Measurements from ENCODE around the gene SLC25A20.
"Not testable (repeated sequence)": the region's sequence is repeated elsewhere in the genome, so short reads cannot be mapped to it uniquely, and the experiment has no call there.

The SLC25A20 gene, protein sequence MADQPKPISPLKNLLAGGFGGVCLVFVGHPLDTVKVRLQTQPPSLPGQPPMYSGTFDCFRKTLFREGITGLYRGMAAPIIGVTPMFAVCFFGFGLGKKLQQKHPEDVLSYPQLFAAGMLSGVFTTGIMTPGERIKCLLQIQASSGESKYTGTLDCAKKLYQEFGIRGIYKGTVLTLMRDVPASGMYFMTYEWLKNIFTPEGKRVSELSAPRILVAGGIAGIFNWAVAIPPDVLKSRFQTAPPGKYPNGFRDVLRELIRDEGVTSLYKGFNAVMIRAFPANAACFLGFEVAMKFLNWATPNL

DNA sequence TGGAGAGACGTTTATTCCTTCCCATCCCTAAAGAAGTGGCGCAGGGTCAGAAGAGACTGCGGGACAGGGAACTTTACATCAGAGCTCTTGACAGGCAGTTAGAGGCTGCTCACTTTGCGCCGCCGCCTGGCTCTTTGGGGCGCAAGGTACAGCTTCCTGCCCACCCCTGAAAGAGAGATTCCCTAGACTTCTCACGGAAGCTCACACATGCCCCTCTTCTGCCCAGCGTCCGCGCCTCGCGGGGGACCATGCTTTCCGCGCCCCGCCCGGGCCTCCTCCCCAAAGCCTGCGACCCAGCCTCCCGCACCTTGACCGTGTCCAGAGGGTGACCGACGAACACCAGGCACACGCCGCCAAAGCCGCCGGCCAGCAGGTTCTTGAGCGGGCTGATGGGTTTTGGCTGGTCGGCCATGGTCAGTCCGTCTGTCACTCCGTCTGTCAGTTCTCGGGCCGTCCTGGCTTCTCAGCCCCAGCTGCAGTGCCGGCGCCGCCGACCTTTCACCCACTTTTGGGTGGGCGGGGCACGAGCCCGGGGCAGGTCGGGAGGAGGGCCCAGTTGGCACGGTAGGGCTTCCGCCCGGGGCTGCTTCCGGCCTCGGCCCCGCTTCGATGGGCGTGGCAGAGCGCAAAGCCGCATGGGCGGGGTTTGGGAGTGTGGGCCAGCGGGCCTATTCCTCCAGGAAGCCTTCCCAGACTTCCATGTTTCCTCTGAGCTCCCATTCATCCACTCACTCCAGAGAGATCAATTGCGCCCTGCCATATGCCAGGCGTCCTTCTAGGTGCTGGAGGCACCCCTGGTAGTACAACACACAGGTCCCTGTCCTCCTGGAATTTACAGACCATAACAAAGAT is at the start of gene SLC25A20:
Gene SLC25A20 (minus strand): TSS at position 500 of the 852 bp plus-strand sequence. CDS start 88 bp downstream, at position 412.
- DNase-seq (ENCODE audit: low read depth in 3 of 3) = peak; percentile 86 to 93 (median 87)

DNA sequence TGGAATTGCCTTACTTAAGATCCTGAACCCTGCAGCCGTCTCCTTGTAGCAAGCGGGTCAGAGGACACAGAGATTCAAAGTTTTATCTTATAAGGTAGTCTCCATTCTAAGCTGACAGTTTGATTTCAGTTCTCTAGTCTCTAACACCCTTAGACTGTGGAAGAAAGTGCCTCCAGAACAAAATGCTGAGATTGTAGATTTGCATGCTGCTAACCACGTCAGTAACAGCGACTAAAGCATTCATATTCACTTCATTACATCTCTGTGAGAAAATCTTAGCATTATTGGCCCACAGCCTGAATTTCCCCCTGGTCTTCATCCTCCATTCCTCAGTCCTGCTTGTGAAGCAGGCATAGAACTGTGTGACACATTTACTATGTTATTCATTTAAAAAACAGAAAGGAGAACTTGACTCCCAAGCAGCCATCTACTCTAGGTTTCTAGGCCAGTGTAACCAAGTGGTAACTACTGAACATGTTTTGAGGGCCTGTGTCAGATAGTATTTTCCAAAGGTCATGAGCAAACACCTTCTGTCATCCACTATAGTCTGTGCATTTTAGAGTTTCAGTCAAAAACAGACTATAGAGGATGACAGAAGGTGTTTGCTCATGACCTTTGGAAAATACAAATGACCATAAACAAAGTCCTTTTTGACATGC is 47.3 kb upstream of the SLC25A20 start:
- DNase-seq (ENCODE audit: low read depth in 3 of 3) = no peak

DNA sequence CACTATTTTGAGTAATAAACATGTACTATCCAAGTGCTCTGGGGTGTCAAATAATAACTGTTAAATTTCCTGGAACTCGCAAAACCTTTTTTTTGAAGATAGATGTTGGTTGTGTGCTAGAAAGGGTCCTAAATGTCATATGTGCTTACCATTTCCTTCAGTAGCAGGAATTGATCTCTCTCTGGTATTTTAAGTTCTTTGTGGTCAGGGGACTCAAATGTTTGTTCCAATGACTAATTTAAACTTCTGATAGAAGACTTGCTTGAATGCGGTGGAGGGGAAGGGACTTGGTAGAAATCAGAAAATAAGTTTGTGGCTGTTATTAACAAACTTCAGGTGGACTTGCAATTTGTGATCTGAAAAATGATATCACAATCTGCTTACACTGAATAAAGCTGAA is 46.8 kb upstream of the SLC25A20 start:
- DNase-seq (ENCODE audit: low read depth in 3 of 3) = no peak

DNA sequence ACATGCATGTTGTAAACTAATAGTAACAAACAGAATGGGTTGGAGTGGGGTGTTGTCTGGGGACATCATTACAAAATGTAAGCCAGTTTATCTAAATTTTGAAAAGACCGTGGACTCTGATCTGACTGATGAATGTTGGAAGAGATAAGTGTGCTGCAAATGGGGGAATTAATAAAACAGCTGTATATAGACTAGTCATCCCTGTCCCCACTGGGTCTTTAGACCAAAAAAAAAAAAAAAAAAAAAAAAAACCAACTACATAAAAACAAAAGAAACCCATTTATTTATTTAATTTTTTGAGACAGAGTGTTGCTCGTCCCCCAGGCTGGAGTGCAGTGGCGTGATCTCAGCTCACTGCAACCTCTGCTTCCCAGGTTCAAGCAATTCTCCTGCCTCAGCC is 40.0 kb upstream of the SLC25A20 start:
- no peak for DNase-seq (ENCODE audit: low read depth in 3 of 3)

DNA sequence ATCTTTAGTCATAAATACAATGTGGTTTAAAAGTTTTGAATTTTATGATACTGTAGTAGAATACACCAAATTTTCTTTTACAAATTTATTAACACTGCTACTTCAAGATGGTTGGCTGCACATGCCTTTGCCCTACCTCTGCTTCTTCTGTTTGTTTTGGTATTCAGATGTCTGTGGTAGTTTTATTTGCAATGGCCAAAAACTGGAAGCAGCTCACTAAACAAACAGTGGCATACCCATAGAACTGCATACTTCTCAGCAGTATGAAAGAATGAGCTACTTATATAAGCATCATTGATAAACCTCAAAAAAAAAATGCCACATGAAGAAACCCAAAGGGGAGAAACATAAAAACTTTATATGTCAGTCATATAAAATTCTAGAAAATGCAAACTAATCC is 39.5 kb upstream of the SLC25A20 start:
- no peak for DNase-seq (ENCODE audit: low read depth in 3 of 3)

DNA sequence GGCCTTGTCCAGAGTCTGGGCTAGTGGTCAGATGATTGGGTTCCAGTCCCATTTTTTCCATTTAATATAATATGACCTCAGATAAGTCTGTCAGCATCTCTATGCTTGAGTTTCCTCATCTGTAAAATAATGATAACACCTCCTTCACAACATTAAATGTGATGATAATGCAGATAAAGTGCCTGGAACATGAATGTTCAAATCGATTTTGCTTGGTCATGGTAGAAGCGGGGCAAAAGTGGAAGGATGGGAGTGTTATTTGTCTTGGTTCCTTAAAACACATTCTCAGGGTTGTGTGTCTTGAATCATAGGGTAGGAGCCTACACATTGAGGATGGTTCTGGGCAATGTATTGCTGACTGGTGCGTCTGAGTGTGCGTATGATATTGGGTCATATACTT is 36.8 kb upstream of the SLC25A20 start:
- no peak for DNase-seq (ENCODE audit: low read depth in 3 of 3)

DNA sequence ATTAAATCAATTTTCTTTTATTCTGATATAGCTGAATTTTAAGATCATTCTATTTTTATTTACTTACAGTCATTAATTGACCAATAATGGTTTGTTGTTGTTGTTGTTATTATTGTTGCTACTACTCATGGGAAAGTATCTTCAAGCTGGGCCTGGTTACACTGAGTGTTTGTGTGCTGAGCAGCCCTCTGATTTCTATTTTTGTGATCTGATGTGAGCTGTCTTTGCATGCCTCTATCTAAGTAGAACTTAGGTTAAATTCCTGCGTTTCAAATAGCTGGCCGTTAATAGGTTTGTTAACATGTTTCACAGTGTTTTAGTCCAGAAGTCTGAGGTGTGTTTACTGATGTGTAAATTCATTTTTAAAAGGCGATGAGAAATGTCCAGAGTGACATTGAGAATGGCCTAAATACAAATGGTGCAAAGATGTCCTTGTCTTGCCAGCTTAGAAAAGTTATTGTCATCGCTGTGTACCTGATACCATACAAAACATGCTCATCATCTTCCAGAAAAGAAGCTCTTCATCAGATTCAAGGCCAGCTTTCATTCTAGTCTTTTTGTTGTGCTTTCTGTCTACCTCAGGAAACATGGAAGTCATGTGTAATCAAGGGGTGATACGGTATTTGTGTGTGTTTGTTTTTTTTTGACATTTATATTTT is 35.8 kb upstream of the SLC25A20 start:
- no peak for DNase-seq (ENCODE audit: low read depth in 3 of 3)

DNA sequence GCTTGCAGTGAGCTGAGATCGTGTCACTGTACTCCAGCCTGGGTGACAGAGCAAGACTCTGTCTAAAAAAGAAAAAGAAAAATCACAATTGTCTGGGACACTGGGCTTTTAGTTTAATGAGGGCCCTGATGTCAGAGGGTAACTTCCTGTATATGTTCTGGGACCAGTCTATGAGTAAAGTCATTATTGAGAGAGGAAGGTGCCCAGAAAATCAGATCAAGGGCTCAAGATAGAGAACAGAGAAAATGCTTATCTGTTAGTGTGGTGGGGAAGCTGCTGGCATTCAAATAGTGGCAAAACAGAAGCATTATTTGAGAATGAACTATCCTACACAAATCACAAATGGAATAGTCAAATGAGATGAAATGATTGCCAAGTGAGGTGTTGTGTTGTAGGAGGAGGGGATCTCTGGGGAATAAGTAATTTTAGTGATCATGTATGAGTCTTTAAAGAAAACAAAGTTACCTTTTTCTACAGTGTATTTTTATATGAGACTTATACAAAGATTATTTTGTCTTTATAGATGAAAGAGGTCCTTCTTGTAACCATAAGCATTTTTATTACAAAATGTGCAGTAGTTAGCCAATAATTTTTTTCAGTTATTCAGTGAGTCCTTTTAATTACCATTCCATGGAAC is 33.4 kb upstream of the SLC25A20 start:
- no peak for DNase-seq (ENCODE audit: low read depth in 3 of 3)

DNA sequence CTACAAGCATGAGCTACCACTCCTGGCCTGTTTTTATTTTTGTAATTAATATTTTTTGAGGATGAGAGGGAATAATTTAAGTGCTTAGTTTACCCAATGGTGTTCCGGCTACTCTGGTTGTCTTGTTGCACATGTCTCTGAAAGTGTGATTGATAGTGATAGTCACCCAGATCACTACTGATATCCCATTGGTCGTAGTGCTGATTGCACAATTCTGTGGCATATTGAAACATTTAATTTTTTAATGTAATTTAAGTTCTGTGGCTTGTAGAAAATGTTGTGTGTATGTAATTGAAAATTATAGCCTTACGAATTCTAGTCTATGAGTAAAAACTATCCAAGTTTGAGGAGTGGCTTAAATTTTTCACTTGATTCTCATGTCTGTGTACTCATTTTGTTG is 31.9 kb upstream of the SLC25A20 start:
- no peak for DNase-seq (ENCODE audit: low read depth in 3 of 3)

DNA sequence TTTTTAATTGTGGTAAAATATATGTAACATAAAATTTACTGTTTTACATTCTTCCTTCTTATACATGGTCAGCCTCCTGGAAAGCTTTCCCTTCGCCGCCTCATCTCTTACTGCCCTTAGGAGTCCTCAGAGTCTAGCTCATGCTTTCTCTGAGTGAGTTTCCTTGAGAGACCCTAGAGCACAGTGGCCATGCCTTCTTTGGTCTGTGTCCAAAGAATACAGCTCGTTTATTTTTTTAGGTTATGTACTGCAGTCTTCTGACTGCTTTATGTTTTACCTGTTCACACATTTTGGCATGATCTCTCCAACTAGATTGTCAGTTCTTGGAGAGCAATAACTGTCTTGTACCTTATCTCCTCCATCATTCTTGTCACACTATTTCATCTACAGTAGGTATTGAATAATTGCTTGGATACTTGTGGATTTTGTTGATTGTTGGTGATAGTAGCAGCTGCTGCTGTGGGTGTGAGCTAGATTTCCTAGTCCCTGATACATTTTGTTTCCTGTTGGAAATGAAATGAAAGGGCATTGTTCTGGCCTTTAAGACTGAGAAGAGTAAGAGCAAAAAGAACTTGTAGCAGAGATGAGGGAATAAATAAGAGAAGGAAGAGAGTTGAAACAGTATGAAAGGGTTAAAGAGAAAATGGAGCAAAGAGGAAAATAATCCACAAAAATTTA is 30.8 kb upstream of the SLC25A20 start:
- no peak for DNase-seq (ENCODE audit: low read depth in 3 of 3)

DNA sequence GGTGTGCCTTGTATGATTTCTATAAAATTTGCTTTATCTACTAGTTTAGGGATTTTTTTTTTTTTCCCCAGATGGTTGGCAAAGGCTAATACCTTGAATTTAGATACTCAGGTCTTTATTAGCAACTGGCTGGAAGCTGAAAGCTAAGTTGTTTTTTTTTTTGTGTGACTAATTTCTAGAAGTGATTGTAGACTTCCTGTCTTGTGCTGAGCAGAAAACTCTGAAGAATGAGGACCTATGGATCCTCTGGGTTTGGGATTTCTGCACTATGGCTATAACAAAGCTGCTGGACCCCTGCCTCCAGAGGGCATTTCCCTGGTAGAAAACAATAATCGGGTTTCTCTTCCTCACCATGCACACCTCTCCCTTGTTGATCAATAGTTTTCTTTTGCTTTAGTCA is 30.0 kb upstream of the SLC25A20 start:
- DNase-seq (ENCODE audit: low read depth in 3 of 3) = no peak

DNA sequence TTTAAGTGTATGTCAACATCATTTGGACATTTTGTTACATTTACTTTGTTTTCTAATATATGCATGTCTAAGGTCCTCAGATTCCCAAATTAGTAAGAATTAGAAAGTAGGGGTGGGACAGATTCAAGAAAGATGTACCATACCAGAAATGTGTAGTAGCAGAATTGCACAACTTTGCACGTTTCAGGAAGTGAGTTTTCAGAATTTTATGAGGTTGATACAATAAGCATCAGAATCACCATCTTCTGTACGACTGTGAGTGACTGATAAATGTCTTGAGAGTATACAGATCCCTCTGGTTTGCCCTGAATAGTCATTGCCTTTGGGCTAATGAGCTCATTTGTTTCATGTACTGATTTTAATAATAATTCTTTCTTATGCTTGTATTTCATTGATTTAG is 29.2 kb upstream of the SLC25A20 start:
- no peak for DNase-seq (ENCODE audit: low read depth in 3 of 3)

DNA sequence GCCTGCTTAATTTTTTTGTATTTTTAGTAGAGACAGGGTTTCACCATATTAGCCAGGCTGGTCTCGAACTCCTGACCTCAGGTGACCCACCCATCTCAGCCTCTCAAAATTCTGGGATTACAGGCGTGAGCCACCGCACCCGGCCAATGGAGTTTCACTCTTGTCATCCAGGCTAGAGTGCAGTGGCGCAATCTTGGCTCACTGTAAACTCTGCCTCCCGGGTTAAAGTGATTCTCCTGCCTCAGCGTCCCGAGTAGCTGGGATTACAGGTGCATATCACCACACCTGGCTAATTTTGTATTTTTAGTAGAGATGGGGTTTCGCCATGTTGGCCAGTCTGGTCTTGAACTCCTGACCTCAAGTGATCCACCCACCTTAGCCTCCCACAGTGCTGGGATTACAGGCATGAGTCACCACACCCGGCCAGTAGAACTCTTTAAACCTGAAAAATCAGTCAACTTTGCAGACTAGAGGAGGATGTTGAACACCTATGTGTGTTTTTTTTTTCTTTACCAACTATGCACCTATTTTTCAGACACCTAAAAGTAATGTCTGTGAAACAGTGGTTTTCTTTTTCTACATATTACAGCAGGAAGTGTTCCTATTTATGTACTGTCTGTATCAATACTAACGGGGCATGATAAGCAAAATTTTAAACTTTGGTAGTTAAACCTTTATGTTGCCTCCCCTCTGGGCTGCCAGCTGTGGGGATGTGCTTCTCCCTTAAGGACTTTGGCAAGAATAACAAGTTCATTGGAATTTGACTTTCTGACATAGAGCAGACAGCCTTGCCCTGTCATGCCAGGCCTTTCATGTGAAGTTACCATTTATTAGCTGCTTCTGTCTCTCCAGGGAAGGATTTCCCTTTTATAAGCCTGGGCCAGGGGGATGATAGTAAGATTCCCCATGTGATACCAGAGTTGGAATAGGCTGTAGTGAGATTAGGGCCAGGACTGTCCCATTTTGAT is 28.0 kb upstream of the SLC25A20 start:
- DNase-seq (ENCODE audit: low read depth in 3 of 3) = no peak

DNA sequence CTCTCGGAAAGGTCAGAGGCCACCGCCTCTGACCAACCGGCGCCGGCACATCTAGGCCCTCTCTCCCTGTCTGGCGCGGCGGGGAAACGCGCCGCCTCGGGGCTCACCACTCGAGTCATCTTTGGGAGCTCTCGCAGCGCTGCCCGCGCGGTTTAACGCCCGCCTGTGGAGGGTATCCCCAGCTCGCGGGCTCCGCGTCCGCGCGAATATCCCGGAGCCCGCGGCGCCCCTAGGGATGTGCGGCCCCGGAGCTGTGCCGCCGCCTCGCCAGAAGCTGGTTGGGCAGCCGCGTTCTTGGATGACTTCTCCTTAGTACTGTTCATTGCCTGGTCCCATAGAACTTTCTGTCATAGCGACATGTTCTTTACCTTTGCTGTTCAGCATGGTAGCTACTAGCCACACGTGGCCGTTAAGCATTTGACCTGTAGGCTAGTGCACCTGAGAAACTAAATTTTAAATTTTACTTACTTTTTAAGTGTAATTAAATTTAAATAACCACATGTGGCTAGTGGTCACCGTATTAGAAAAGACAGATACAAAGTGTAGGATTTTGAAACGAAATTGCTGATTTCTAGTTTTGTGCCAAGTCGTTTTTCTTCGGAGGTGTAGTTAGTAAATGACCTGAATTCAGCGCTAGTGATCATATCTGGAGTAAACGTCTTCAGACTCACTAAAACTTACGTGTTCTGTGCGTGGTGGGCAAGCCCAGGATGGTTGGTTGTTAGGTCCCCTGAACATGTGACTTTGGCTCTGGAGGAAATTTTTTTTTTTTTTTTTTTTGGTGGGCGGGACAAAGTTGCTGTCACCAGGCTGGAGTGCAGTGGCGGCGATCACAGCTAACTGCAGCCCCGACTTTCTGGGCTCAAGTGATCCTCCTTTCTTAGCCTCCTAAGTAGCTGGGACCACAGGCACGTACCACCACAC is 20.8 kb upstream of the SLC25A20 start:
- DNase-seq (ENCODE audit: low read depth in 3 of 3) = peak in 2 of 3 donors; percentile 31 to 51

DNA sequence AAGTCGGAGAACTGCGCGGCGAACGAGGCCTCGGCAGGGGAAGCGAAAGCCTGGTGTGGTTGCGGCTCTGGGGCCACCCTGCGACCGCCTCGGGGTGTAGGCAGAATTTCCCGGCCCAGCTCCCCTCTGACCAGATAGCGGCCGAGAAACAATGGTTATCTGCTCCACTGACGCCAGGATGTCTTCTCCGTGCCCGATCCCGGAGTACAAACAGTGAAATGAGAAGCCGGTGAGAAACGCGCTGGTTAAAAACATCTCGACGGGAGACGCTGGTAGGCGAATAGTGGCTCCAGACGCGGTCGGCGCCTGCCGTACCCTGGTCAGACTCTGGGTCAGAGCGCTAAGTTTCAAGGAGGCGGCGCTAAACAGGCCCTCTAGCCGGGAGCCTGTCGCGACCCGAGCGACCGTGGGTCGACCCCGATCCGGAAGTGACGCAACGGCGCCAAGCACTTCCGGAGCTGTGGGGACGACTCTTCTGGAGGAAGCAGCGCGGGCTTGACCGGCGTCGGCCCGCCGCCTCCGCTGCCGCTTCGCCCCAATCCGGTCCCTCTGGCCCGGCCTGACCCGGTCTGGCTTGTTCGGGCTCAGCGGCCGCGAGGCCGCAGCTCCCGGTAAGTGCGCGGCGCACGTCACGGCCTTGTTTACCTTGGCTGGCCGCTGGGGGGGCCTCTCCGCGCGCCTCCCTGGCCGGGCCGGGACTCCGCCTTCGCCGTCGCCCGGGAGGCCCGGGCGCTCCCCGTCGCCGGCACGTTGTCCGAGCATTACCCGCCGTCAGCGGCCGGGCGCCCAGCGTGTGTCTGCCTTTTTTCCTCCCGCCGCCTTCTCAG is 19.9 kb upstream of the SLC25A20 start, which contains the start of gene ARIH2:
Gene ARIH2 (plus strand): TSS at position 455 of the 827 bp plus-strand sequence. CDS start 8,717 bp downstream, outside the sequence.
- peak; percentile 78 to 85 (median 83) for DNase-seq (ENCODE audit: low read depth in 3 of 3)

DNA sequence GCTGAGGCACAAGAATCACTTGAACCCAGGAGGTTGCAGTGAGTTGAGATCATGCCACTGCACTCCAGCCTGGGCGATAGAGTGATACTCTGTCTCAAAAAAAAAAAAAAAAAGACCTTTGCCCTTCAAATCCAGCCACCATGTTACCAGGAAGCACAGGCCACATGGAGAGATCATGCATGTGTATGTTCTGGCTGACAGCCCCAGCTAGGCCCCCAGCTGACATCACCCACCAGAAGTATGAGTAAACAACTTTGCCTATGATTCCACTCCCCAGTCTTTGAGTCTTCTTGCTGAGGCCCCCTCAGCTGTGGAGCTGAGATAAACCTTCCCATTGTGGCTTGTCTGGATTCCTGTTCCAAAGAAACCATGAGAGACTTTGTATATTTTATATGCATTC is 16.6 kb upstream of the SLC25A20 start:
- no peak for DNase-seq (ENCODE audit: low read depth in 3 of 3)

DNA sequence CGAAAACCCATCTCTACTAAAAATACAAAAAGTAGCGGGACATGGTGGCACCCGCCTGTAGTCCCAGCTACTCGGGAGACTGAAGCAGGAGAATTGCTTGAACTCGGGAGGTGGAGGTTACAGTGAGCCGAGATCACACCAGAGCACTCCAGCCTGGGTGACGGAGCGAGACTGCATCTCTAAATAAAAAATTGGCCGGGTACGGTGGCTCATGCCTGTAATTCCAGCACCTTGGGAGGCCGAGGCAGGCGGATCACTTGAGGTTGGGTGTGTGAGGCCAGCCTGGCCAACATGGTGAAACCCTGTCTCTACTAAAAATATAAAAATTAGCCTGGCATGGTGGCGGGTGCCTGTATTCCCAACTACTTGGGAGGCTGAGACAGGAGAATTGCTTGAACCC is 8.3 kb upstream of the SLC25A20 start:
- not testable (repeated sequence) for DNase-seq (ENCODE audit: low read depth in 3 of 3)

DNA sequence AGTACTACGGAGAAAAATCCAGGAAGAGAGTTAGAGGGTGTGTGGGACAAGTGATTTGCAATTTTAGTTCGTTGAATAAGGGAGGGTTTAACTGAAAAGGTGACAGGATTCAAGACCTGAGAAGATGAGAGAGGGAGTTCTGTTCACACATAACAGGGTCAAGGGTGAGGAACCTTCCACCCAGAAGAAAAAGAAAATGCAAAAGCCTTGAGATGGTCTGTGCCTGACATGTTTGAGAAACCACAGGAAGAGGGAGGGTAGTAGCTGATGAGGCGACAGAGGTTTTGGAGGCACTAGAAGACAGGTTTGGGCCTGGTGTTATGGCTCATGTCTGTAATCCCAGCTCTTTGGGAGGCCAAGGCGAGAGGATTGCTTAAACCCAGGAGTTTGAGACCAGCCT is 591 bp upstream of the SLC25A20 start:
- no peak for DNase-seq (ENCODE audit: low read depth in 3 of 3)
